HUES64 (cell line): ENCODE data around the gene SHROOM2.

Experiments
- H3K27ac ChIP-seq: 2 replicates; pipeline ENCODE4 v1.7.0; 2013; ENCODE audit warnings: low read depth, low read length, inconsistent platforms
- H3K27me3 ChIP-seq: 2 replicates; pipeline ENCODE4 v1.6.1; 2013; ENCODE audit warnings: mild to moderate bottlenecking, low read length; ENCODE audit not compliant: insufficient read depth
- H3K36me3 ChIP-seq: 2 replicates; pipeline ENCODE4 v1.6.1; 2013; ENCODE audit warnings: mild to moderate bottlenecking, low read length; ENCODE audit not compliant: insufficient read depth
- H3K4me1 ChIP-seq: 2 replicates; pipeline ENCODE4 v1.6.1; 2013; ENCODE audit warnings: mild to moderate bottlenecking, low read length, moderate library complexity; ENCODE audit not compliant: insufficient read depth
- H3K4me3 ChIP-seq: 2 replicates; pipeline ENCODE4 v1.5.1; 2013; ENCODE audit warnings: mild to moderate bottlenecking, low read length, moderate library complexity
- H3K9ac ChIP-seq: 2 replicates; pipeline ENCODE4 v1.6.1; 2013; ENCODE audit warnings: mild to moderate bottlenecking, low read depth, low read length
- H3K9me3 ChIP-seq: 2 replicates; pipeline ENCODE4 v1.6.1; 2013; ENCODE audit warnings: low read depth, low read length; ENCODE audit not compliant: insufficient read depth
- WGBS: fragments of 150-250, 120-280 bp; methylation state at CpG from one replicate; pipeline ENCODE4 v1.1.7; 2013; ENCODE audit warnings: missing lambda C conversion rate; 5-methylcytosine and 5-hydroxymethylcytosine counted together

SHROOM2 gene

GRCh38 chrX:9980927-9981326 is 194.7 kb downstream of the SHROOM2 start:
- no peak overlapping the region for H3K27ac ChIP-seq
- H3K9me3 ChIP-seq, result no peaks in the 10 kb centered on the region
- H3K27me3 ChIP-seq, result no peaks in the 10 kb centered on the region
- no peak overlapping the region for H3K9ac ChIP-seq
- WGBS, result 84% methylated on average over 4 of the region's 5 CpGs
- H3K36me3 ChIP-seq, result no peaks in the 10 kb centered on the region
- H3K4me1 ChIP-seq, result no peaks in the 10 kb centered on the region; the same call in 1 of the 2 replicates
- H3K4me3 ChIP-seq, result no peak overlapping the region

GRCh38 chrX:9983441-9983840 is 197.2 kb downstream of the SHROOM2 start:
- Histone ChIP-seq H3K27me3 (no peaks in the 10 kb centered on the region), H3K36me3 (no peaks in the 10 kb centered on the region), H3K27ac (no peak overlapping the region), H3K4me3 (no peak overlapping the region), H3K4me1 (no peaks in the 10 kb centered on the region; the same call in 1 of the 2 replicates), H3K9me3 (no peaks in the 10 kb centered on the region), H3K9ac (no peak overlapping the region)
- 97% methylated on average over 18 of the region's 18 CpGs for WGBS

GRCh38 chrX:9983846-9984245 is 197.6 kb downstream of the SHROOM2 start:
- Histone ChIP-seq H3K27me3 (no peaks in the 10 kb centered on the region), H3K4me1 (no peaks in the 10 kb centered on the region; the same call in 1 of the 2 replicates), H3K27ac (no peak overlapping the region), H3K9ac (no peak overlapping the region), H3K9me3 (no peaks in the 10 kb centered on the region), H3K36me3 (no peaks in the 10 kb centered on the region), H3K4me3 (no peak overlapping the region)
- 94% methylated on average over 11 of the region's 11 CpGs for WGBS

- Histone ChIP-seq H3K9ac (no peak overlapping the region), H3K27me3 (no peaks in the 10 kb centered on the region), H3K4me3 (no peak overlapping the region), H3K4me1 (no peaks in the 10 kb centered on the region), H3K9me3 (no peaks in the 10 kb centered on the region), H3K36me3 (no peaks in the 10 kb centered on the region), H3K27ac (no peak overlapping the region)
- 71% methylated on average over 1 of the region's 1 CpG for WGBS
These were observed 202.5 kb downstream of the SHROOM2 start for GRCh38 chrX:9988762-9989161.

GRCh38 chrX:9992061-9992460 is 205.8 kb downstream of the SHROOM2 start:
- H3K4me1 ChIP-seq, result no peaks in the 10 kb centered on the region
- H3K9ac ChIP-seq, result no peak overlapping the region
- H3K4me3 ChIP-seq, result no peak overlapping the region
- 95% methylated on average over 28 of the region's 28 CpGs for WGBS
- no peaks in the 10 kb centered on the region for H3K27me3 ChIP-seq
- no peak overlapping the region for H3K27ac ChIP-seq
- H3K9me3 ChIP-seq, result no peaks in the 10 kb centered on the region
- no peaks in the 10 kb centered on the region for H3K36me3 ChIP-seq

GRCh38 chrX:9992724-9993123 is 206.5 kb downstream of the SHROOM2 start:
- WGBS, result 95% methylated on average over 18 of the region's 18 CpGs
- Histone ChIP-seq H3K27ac (no peak overlapping the region), H3K27me3 (no peaks in the 10 kb centered on the region), H3K9ac (no peak overlapping the region), H3K4me3 (no peak overlapping the region), H3K36me3 (no peaks in the 10 kb centered on the region), H3K9me3 (no peaks in the 10 kb centered on the region), H3K4me1 (no peaks in the 10 kb centered on the region)

- no peaks in the 10 kb centered on the region for H3K9me3 ChIP-seq
- 19% methylated on average over 16 of the region's 18 CpGs for WGBS
- no peaks in the 10 kb centered on the region for H3K36me3 ChIP-seq
- H3K27me3 ChIP-seq, result no peaks in the 10 kb centered on the region
- no peak overlapping the region for H3K4me3 ChIP-seq
- H3K27ac ChIP-seq, result no peak overlapping the region
- H3K4me1 ChIP-seq, result no peaks in the 10 kb centered on the region
- H3K9ac ChIP-seq, result no peak overlapping the region
These were observed 209.7 kb downstream of the SHROOM2 start for GRCh38 chrX:9995855-9996339.

- H3K27me3 ChIP-seq, result no peaks in the 10 kb centered on the region
- no peaks in the 10 kb centered on the region for H3K4me1 ChIP-seq
- WGBS, result 93% methylated on average over 9 of the region's 9 CpGs
- H3K9me3 ChIP-seq, result no peaks in the 10 kb centered on the region
- no peak overlapping the region for H3K9ac ChIP-seq
- no peaks in the 10 kb centered on the region for H3K36me3 ChIP-seq
- H3K4me3 ChIP-seq, result no peak overlapping the region
- H3K27ac ChIP-seq, result no peak overlapping the region
These were observed 210.8 kb downstream of the SHROOM2 start for GRCh38 chrX:9997041-9997440.

GRCh38 chrX:9997524-9997923 is 211.3 kb downstream of the SHROOM2 start:
- WGBS, result 97% methylated on average over 8 of the region's 8 CpGs
- Histone ChIP-seq H3K4me3 (no peak overlapping the region), H3K4me1 (no peaks in the 10 kb centered on the region), H3K36me3 (no peaks in the 10 kb centered on the region), H3K9ac (no peak overlapping the region), H3K27ac (no peak overlapping the region), H3K9me3 (no peaks in the 10 kb centered on the region), H3K27me3 (no peaks in the 10 kb centered on the region)
